Ramos (cell line): ENCODE results near the gene NTSR1.

Experiments used
- in situ Hi-C: fragments of 300-500 bp; cut with MboI; formaldehyde crosslinking; loops from one replicate; pipeline ENCODE4 v1.14.3; 2022; ENCODE audit warnings: low sequenced_read_pairs; ENCODE audit not compliant: unreplicated experiment

NTSR1 gene

GRCh38 chr20:62723768-62724450, 15.3 kb downstream of the NTSR1 start:
- in situ Hi-C loops = no loop called here

GRCh38 chr20:62724692-62725595, 16.3 kb downstream of the NTSR1 start:
- in situ Hi-C loops = no loop called here

- in situ Hi-C loops = no loop called here
Observed at GRCh38 chr20:62725596-62726268, 17.1 kb downstream of the NTSR1 start.

- in situ Hi-C loops = no loop called here
Observed at GRCh38 chr20:62726276-62726675, 17.6 kb downstream of the NTSR1 start.

GRCh38 chr20:62726716-62727583, 18.3 kb downstream of the NTSR1 start:
- in situ Hi-C loops = no loop called here

GRCh38 chr20:62727584-62728027, 19.0 kb downstream of the NTSR1 start:
- in situ Hi-C loops = no loop called here

GRCh38 chr20:62728028-62728780, 19.6 kb downstream of the NTSR1 start:
- in situ Hi-C loops = no loop called here

GRCh38 chr20:62728781-62729300, 20.2 kb downstream of the NTSR1 start:
- in situ Hi-C loops = no loop called here

GRCh38 chr20:62730481-62730880, 21.8 kb downstream of the NTSR1 start:
- in situ Hi-C loops = no loop called here

GRCh38 chr20:62732031-62732760, 23.6 kb downstream of the NTSR1 start:
- in situ Hi-C loops = no loop called here

GRCh38 chr20:62732842-62733525, 24.3 kb downstream of the NTSR1 start:
- in situ Hi-C loops = no loop called here

GRCh38 chr20:62733526-62733842, 24.8 kb downstream of the NTSR1 start:
- in situ Hi-C loops = no loop called here

GRCh38 chr20:62733891-62734290, 25.3 kb downstream of the NTSR1 start:
- in situ Hi-C loops = no loop called here

- in situ Hi-C loops = no loop called here
Observed at GRCh38 chr20:62734326-62734725, 25.7 kb downstream of the NTSR1 start.

- in situ Hi-C loops = no loop called here
Observed at GRCh38 chr20:62734881-62735280, 26.2 kb downstream of the NTSR1 start.

GRCh38 chr20:62735331-62735821, 26.7 kb downstream of the NTSR1 start:
- in situ Hi-C loops = no loop called here

- in situ Hi-C loops = no loop called here
Observed at GRCh38 chr20:62736026-62736406, 27.4 kb downstream of the NTSR1 start.
